ENCODE results near the gene DNAH2.

DNAH2 gene

DNA sequence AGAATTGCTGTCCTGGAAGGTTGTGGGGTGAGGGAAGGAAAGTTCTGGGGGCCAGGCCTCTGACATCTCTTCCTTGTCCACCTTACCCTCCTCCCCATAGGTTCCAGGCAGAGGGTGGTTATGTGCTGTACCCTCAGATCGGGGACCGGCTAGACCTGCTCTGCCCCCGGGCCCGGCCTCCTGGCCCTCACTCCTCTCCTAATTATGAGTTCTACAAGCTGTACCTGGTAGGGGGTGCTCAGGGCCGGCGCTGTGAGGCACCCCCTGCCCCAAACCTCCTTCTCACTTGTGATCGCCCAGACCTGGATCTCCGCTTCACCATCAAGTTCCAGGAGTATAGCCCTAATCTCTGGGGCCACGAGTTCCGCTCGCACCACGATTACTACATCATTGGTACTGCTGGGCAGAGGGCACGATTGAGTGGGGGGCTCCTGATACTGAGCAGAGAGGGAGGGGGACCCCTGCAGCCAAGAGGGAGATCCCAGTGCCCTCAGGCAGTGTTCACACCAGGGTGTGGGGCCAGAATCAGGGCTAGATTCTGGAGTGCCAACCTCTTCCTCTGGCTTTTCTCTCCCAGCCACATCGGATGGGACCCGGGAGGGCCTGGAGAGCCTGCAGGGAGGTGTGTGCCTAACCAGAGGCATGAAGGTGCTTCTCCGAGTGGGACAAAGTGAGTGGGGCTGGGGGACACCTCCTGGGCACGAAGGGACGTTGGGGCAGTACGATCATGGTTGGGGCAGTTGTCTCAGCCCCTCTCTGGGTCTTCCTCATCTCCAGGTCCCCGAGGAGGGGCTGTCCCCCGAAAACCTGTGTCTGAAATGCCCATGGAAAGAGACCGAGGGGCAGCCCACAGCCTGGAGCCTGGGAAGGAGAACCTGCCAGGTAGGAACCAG is 9.4 kb upstream of the DNAH2 start:
- CTCF ChIA-PET, result interaction anchor here (6.0 to 7.3 kb wide), 2 partner anchors 9 to 19 kb away, joined by 45 to 49 read pairs; partner anchors contain the start of genes DNAH2, TP53 and WRAP53
- POLR2A ChIA-PET, result interaction anchor here (7.9 kb wide), 1 partner anchor 20 kb away, joined by 111 read pairs; the partner anchor contains the start of genes TP53 and WRAP53

DNA sequence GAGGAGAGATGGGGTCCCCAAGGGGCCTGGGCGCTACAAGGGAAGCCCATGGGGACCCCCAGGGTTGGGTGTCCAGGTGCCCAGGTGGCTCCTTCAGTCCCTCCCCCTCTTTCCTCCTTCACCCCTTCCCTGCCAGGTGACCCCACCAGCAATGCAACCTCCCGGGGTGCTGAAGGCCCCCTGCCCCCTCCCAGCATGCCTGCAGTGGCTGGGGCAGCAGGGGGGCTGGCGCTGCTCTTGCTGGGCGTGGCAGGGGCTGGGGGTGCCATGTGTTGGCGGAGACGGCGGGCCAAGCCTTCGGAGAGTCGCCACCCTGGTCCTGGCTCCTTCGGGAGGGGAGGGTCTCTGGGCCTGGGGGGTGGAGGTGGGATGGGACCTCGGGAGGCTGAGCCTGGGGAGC is 8.5 kb upstream of the DNAH2 start:
- H3K4me3 ChIP-seq (ENCODE audit: low read depth, low read length), result no peak overlapping the region
- TF ChIP-seq ZNF624 (tag by site-specific recombination; IDR thresholded peaks at IDR 0.05), result no peak
- no peak for TF ChIP-seq ZNF211 (tag by site-specific recombination; IDR thresholded peaks at IDR 0.05; ENCODE audit: low read depth)
- TF ChIP-seq YY2 (tag by site-specific recombination; IDR thresholded peaks at IDR 0.05), result no peak
- peak; percentile 11; the same call in 1 of the 2 replicates for TF ChIP-seq GLIS1 (tag by site-specific recombination; IDR thresholded peaks at IDR 0.05)
- TF ChIP-seq, protein P1, sequence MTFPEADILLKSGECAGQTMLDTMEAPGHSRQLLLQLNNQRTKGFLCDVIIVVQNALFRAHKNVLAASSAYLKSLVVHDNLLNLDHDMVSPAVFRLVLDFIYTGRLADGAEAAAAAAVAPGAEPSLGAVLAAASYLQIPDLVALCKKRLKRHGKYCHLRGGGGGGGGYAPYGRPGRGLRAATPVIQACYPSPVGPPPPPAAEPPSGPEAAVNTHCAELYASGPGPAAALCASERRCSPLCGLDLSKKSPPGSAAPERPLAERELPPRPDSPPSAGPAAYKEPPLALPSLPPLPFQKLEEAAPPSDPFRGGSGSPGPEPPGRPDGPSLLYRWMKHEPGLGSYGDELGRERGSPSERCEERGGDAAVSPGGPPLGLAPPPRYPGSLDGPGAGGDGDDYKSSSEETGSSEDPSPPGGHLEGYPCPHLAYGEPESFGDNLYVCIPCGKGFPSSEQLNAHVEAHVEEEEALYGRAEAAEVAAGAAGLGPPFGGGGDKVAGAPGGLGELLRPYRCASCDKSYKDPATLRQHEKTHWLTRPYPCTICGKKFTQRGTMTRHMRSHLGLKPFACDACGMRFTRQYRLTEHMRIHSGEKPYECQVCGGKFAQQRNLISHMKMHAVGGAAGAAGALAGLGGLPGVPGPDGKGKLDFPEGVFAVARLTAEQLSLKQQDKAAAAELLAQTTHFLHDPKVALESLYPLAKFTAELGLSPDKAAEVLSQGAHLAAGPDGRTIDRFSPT (tag by site-specific recombination; IDR thresholded peaks at IDR 0.05), result no peak
- 0 out of 2 replicates have a peak, but pooled peaks have one; percentile 22 for TF ChIP-seq GLIS2 (tag by site-specific recombination; IDR thresholded peaks at IDR 0.05)
- no peak for TF ChIP-seq ZNF202 (tag by site-specific recombination; IDR thresholded peaks at IDR 0.05; ENCODE audit: borderline replicate concordance)
- no peak for TF ChIP-seq SETDB1 (IDR thresholded peaks at IDR 0.05; ENCODE audit: insufficient read length, low read length)
- TF ChIP-seq RBAK (tag by site-specific recombination; IDR thresholded peaks at IDR 0.05), result no peak
- no peak for TF ChIP-seq ZBTB20 (tag by site-specific recombination; IDR thresholded peaks at IDR 0.05)
- TF ChIP-seq, protein P2, sequence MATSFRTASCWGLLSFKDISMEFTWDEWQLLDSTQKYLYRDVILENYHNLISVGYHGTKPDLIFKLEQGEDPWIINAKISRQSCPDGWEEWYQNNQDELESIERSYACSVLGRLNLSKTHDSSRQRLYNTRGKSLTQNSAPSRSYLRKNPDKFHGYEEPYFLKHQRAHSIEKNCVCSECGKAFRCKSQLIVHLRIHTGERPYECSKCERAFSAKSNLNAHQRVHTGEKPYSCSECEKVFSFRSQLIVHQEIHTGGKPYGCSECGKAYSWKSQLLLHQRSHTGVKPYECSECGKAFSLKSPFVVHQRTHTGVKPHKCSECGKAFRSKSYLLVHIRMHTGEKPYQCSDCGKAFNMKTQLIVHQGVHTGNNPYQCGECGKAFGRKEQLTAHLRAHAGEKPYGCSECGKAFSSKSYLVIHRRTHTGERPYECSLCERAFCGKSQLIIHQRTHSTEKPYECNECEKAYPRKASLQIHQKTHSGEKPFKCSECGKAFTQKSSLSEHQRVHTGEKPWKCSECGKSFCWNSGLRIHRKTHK (tag by site-specific recombination; IDR thresholded peaks at IDR 0.05), result no peak
- peak; percentile 48 for TF ChIP-seq ZIC2 (tag by site-specific recombination; IDR thresholded peaks at IDR 0.05)
- ChIA-PET POLR2A (no interaction called here), CTCF (no interaction called here)
- no peaks in the 10 kb centered on the region for H3K9me3 ChIP-seq (ENCODE audit: control insufficient read depth, insufficient read depth, low read depth, low read length)
- H3K4me1 ChIP-seq (ENCODE audit: control insufficient read depth, insufficient read depth, low read length), result peaks cover 9% of the 10 kb centered on the region; the same call in 1 of the 2 replicates
- H3K27ac ChIP-seq (ENCODE audit: extremely low read depth, low read depth, low read length), result no peak overlapping the region
- no peaks in the 10 kb centered on the region for H3K36me3 ChIP-seq (ENCODE audit: control insufficient read depth in 2 of 2, insufficient read depth in 1 of 2, low read length in 2 of 2)

More for the DNA sequence above, 9.4 kb upstream of the DNAH2 start:
- TF ChIP-seq ZXDB (tag by site-specific recombination; IDR thresholded peaks at IDR 0.05) (no peak), ZNF10 (tag by site-specific recombination; IDR thresholded peaks at IDR 0.05) (peak; percentile 67)
- TF ChIP-seq, protein P3, sequence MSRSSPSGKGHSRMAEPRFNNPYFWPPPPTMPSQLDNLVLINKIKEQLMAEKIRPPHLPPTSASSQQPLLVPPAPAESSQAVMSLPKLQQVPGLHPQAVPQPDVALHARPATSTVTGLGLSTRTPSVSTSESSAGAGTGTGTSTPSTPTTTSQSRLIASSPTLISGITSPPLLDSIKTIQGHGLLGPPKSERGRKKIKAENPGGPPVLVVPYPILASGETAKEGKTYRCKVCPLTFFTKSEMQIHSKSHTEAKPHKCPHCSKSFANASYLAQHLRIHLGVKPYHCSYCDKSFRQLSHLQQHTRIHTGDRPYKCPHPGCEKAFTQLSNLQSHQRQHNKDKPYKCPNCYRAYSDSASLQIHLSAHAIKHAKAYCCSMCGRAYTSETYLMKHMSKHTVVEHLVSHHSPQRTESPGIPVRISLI (tag by site-specific recombination; IDR thresholded peaks at IDR 0.05), result no peak
- H3K36me3 ChIP-seq (ENCODE audit: control insufficient read depth in 2 of 2, insufficient read depth in 1 of 2, low read length in 2 of 2), result peaks cover 0 to under 1% of the 10 kb centered on the region in 2 experiments; a peak in 1 of 3 replicates
- H3K9me3 ChIP-seq (ENCODE audit: control insufficient read depth, insufficient read depth, low read depth, low read length), result no peaks in the 10 kb centered on the region
- peaks cover 14% of the 10 kb centered on the region; the same call in 1 of the 2 replicates for H3K4me1 ChIP-seq (ENCODE audit: control insufficient read depth, insufficient read depth, low read length)
- no peak overlapping the region for H3K27ac ChIP-seq (ENCODE audit: extremely low read depth, low read depth, low read length)
- no peak overlapping the region for H3K4me3 ChIP-seq (ENCODE audit: low read depth, low read length)

DNA sequence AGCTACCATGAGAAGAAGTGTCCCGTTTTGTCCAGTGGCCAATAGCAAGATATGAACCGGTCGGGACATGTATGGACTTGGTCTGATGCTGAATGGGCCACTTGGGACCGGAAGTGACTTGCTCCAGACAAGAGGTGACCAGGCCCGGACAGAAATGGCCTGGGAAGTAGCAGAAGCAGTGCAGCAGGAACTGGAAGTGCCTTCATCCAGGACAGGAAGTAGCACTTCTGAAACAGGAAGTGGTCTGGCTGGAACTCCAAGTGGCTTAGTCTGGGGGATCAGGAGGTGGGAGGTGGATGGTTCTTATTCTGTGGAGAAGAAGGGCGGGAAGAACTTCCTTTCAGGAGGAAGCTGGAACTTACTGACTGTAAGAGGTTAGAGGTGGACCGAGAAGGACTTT is 7.2 kb upstream of the DNAH2 start:
- CTCF ChIA-PET, result interaction anchor here (1.3 to 1.9 kb wide), 3 partner anchors 9 to 76 kb away, joined by 4 to 10 read pairs (median 8); partner anchors contain the start of genes TP53 and WRAP53
- H3K36me3 ChIP-seq (ENCODE audit: control insufficient read depth in 2 of 2, insufficient read depth in 1 of 2, low read length in 2 of 2), result no peaks in the 10 kb centered on the region
- H3K4me1 ChIP-seq (ENCODE audit: control insufficient read depth, insufficient read depth, low read length), result peaks cover 8% of the 10 kb centered on the region; the same call in 1 of the 2 replicates
- H3K9me3 ChIP-seq (ENCODE audit: control insufficient read depth, insufficient read depth, low read depth, low read length), result no peaks in the 10 kb centered on the region
- H3K27ac ChIP-seq (ENCODE audit: extremely low read depth, low read depth, low read length), result no peak overlapping the region
- no peak overlapping the region for H3K4me3 ChIP-seq (ENCODE audit: low read depth, low read length)
- POLR2A ChIA-PET, result no interaction called here
- TF ChIP-seq ZNF16 (tag by site-specific recombination; IDR thresholded peaks at IDR 0.05; ENCODE audit: low read depth), result no peak
- TF ChIP-seq, protein P4, sequence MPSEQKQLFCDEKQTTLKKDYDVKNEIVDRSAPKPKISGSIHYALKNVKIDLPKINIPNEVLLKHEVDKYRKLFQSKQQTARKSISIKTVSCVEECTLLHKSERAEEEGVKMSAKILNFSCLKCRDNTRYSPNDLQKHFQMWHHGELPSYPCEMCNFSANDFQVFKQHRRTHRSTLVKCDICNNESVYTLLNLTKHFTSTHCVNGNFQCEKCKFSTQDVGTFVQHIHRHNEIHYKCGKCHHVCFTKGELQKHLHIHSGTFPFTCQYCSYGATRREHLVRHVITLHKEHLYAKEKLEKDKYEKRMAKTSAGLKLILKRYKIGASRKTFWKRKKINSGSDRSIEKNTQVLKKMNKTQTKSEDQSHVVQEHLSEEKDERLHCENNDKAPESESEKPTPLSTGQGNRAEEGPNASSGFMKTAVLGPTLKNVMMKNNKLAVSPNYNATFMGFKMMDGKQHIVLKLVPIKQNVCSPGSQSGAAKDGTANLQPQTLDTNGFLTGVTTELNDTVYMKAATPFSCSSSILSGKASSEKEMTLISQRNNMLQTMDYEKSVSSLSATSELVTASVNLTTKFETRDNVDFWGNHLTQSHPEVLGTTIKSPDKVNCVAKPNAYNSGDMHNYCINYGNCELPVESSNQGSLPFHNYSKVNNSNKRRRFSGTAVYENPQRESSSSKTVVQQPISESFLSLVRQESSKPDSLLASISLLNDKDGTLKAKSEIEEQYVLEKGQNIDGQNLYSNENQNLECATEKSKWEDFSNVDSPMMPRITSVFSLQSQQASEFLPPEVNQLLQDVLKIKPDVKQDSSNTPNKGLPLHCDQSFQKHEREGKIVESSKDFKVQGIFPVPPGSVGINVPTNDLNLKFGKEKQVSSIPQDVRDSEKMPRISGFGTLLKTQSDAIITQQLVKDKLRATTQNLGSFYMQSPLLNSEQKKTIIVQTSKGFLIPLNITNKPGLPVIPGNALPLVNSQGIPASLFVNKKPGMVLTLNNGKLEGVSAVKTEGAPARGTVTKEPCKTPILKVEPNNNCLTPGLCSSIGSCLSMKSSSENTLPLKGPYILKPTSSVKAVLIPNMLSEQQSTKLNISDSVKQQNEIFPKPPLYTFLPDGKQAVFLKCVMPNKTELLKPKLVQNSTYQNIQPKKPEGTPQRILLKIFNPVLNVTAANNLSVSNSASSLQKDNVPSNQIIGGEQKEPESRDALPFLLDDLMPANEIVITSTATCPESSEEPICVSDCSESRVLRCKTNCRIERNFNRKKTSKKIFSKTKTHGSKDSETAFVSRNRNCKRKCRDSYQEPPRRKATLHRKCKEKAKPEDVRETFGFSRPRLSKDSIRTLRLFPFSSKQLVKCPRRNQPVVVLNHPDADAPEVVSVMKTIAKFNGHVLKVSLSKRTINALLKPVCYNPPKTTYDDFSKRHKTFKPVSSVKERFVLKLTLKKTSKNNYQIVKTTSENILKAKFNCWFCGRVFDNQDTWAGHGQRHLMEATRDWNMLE (tag by site-specific recombination; conservative IDR thresholded peaks at IDR 0.05; ENCODE audit: low read depth), result peak; percentile 52; the same call in 1 of the 2 replicates

Data from HEK293 (cell line).